GM12801 (cell line): Measurements from ENCODE around the gene PPP5C.

Source experiments
- TF ChIP-seq, protein P1 (sequence below): IDR thresholded peaks from one replicate; pipeline ENCODE4 v1.5.1; 2011; ENCODE audit warnings: control low read depth; ENCODE audit not compliant: insufficient read length; ENCODE audit errors: extremely low read depth

The PPP5C gene

DNA sequence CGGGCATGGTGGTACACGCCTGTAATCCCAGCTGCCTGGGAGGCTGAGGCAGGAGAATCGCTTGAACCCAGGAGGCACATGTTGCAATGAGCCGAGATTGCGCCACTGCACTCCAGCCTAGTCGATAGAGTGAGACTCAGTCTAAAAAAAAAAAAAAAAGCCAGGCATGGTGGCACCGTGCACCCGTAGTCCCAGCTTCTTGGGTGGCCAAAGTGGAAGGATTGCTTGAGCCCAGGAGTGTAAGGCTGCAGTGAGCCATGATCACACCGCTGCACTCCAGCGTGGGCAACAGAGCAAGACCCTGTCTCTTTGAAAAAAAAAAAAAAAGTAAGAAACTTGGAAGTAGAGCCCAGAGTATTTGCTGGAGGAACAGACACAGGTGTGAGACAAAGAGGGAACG is 38.7 kb downstream of the PPP5C start:
- TF ChIP-seq, protein P1, sequence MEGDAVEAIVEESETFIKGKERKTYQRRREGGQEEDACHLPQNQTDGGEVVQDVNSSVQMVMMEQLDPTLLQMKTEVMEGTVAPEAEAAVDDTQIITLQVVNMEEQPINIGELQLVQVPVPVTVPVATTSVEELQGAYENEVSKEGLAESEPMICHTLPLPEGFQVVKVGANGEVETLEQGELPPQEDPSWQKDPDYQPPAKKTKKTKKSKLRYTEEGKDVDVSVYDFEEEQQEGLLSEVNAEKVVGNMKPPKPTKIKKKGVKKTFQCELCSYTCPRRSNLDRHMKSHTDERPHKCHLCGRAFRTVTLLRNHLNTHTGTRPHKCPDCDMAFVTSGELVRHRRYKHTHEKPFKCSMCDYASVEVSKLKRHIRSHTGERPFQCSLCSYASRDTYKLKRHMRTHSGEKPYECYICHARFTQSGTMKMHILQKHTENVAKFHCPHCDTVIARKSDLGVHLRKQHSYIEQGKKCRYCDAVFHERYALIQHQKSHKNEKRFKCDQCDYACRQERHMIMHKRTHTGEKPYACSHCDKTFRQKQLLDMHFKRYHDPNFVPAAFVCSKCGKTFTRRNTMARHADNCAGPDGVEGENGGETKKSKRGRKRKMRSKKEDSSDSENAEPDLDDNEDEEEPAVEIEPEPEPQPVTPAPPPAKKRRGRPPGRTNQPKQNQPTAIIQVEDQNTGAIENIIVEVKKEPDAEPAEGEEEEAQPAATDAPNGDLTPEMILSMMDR: no peak

DNA sequence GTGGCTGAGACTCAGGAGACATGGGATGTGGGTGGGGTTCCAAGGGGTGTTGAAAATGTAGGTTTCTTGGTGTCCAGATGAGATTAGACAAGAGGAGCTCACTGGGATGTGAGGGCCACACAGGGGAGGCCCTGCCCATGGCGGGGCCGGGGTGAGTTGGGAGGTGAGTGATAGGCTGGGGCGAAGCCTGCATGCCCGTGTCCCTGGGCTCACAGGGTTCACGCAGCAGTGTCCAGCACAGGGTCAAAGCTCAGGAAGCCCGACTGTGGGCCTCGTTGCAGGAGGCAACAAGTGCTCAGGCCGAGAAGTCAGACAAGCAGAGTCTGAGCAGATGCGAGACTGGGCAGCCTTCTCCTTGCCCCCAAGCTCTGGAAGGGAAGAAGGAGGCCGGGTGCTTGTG is 39.3 kb downstream of the PPP5C start:
- TF ChIP-seq, protein P1: no peak

DNA sequence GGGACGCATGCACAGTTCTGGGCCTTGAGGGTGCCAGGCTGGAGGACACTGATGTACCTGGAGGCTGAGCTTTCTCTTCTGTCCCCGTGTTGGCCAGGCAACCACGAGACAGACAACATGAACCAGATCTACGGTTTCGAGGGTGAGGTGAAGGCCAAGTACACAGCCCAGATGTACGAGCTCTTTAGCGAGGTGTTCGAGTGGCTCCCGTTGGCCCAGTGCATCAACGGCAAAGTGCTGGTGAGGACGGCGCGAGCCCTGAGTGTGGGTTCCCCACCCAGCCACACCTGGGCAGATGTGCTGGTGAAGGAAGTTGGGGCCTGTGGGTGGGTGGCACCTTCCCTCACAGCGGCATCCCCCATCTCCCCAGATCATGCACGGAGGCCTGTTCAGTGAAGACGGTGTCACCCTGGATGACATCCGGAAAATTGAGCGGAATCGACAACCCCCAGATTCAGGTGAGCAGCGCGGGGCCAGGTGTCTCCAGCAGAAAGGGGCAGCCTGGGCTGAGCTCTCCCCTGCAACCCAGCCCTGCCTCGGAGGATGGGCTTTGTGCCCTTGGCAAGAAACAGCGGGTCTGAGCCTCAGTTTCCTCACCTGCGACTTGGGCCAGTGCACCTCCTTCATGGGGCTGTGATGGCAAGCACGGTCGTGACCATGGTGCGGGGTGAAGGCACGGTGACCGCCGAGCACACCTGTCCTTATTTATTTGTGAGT is 40.3 kb downstream of the PPP5C start:
- TF ChIP-seq, protein P1: no peak

DNA sequence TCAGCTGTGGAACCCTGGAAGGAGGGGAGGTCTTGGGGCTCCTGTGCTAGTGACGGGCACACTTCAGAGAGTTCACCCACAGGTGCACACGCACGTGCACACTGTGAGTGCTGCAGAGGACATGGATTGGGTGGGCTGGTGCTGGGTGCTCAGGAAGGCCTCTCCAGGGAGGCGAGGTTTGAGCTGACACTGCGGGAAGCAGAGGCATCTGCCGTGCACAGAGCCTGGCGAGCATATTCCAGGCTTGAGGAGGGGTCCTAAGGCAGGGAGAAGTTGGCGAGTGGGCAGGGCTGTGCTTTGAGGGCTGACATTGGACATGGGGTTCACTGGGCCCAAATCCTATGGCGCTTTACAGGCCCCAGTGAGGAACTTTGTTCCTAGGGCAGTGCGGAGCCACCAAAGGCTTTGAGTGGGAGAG is 40.8 kb downstream of the PPP5C start:
- TF ChIP-seq, protein P1: no peak

DNA sequence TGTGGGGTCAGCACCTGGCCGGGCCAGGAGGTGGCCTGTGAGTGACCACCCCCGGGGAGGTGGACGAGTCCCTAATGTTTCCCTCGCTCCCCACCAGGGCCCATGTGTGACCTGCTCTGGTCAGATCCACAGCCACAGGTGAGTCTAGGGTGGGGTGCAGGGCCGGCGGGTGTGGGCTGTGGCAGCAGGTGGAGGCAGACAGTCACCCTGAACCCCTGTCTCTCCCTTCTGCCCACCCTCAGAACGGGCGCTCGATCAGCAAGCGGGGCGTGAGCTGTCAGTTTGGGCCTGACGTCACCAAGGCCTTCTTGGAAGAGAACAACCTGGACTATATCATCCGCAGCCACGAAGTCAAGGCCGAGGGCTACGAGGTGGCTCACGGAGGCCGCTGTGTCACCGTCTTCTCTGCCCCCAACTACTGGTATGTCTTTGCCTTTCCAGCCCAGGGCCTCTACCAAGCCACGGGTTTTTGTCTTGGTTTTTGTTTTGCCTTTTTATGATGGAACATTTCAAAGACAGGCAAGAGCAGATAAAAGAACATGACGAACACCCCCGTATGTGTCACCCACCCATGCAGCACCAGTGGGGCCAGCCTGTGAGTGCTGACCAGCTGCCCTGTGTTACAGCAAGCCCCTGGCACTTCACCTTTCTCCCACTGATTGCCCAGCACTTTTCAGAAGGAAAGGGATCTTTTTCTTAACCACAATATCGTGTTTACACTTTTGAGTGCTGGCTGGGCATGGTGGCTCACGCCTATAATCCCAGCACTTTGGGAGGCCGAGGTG is 41.6 kb downstream of the PPP5C start:
- TF ChIP-seq, protein P1: no peak

DNA sequence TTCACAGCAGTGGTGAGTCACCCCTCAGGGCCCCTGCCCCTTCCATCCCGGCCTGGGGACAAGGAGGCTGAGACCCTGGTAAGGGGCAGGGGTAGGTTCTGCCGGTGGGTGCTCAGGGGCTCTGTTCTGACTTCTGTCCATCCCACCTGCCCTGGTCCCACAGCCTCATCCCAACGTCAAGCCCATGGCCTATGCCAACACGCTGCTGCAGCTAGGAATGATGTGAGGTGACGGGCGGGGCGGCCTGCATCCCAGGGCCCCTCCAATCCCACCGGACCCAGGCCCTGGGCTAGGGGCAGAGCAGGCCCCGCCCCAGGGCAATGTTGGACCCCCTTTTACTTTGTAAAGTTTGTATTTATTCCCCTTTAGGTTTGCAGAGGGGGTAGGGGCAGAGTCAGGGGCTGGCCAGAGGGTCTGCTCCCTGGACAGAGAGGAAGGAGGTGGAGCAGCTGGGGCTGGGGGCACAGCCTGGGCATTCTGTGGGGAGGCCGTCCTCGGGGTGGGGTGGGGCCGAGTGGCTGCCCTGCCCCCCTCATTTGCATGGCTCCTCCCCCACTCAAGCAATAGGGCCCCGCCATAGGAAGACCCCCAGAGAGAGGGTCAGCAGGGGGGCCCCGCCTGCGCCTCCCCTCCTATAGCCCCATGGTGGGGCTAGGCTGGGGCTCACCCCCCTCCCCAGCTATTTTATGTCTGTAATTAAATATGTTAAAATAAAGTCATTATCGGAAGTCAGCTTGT is 43.4 kb downstream of the PPP5C start:
- TF ChIP-seq, protein P1: no peak

DNA sequence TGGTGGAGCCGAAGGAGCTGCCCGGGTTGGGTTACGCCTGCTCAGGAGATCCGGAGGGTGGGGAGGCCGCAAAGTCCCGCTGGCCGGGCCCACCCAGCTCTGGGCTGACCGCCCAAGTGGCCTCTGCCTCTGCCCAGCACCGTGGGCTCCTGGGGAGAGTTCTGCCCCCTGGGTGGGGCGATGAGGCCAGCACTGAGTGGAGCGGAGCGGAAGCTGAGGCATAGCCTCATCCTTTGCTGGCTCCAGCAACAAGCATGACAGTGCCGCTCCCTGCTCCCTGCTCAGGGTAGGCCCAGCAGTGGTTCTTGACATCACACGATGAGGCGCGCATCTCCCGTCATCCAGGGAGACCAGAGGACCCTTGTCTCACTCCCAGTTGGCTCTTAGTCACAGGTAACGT is 44.0 kb downstream of the PPP5C start:
- TF ChIP-seq, protein P1: no peak
